ENCODE measurements around the gene UNK. TPM values are rescaled to one million over a fixed set of nuclear protein-coding genes. Genes with fewer than 3 reads are reported as not detected.

The UNK gene
- total RNA-seq, 4 donors from 2014 or later = 18.0 to 23.7 (median 20.0) TPM

DNA sequence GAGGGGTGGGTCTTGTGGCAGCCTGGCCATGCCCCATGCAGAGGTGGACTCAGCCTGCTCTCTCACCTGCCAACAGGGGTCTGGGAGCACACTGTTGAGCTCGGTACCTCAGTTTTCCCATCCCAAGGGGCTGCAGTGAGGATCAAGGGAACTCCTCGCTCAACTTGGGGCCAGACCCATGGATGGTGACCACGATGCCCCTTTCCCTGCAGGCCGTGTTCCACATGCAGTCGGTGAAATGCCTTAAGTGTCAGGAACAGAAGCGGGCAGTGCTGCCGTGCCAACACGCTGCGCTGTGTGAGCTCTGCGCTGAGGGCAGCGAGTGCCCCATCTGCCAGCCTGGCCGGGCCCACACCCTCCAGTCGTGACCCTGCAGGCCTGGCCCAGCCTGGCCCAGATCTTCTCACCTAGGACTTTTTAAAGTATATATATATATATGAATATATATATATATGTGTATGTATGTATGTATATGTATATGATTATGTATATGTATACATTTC, 39.5 kb downstream of the UNK start:
- TF ChIP-seq POLR2AphosphoS5 (IDR thresholded peaks at IDR 0.05) = no peak
- TF ChIP-seq EP300 (IDR thresholded peaks at IDR 0.05) = no peak
- TF ChIP-seq, protein P1, sequence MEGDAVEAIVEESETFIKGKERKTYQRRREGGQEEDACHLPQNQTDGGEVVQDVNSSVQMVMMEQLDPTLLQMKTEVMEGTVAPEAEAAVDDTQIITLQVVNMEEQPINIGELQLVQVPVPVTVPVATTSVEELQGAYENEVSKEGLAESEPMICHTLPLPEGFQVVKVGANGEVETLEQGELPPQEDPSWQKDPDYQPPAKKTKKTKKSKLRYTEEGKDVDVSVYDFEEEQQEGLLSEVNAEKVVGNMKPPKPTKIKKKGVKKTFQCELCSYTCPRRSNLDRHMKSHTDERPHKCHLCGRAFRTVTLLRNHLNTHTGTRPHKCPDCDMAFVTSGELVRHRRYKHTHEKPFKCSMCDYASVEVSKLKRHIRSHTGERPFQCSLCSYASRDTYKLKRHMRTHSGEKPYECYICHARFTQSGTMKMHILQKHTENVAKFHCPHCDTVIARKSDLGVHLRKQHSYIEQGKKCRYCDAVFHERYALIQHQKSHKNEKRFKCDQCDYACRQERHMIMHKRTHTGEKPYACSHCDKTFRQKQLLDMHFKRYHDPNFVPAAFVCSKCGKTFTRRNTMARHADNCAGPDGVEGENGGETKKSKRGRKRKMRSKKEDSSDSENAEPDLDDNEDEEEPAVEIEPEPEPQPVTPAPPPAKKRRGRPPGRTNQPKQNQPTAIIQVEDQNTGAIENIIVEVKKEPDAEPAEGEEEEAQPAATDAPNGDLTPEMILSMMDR (IDR thresholded peaks at IDR 0.05) = no peak
- no peak for TF ChIP-seq POLR2A (IDR thresholded peaks at IDR 0.05; ENCODE audit: low read depth)
- intact Hi-C loops (cut with DNase I) = loop anchor here (10.0 kb wide), 1 partner anchor 59 kb away; the partner anchor contains the start of gene GALK1
- Histone ChIP-seq H3K4me1 (peaks cover 26 to 45% (median 34%) of the 10 kb centered on the region in 4 donors), H3K36me3 (peaks cover 21 to 82% (median 71%) of the 10 kb centered on the region in 4 donors), H3K4me3 (no peak overlapping the region), H3K27ac (replicated peaks in 1 of 4) (peak overlapping the region in 2 of 4 donors; percentile 2 to 84), H3K27me3 (no peaks in the 10 kb centered on the region), H3K9me3 (no peaks in the 10 kb centered on the region)
- DNase-seq (ENCODE audit: extremely low spot score) = no peak
- WGBS = 87% methylated on average over 10 of the region's 13 CpGs

DNA sequence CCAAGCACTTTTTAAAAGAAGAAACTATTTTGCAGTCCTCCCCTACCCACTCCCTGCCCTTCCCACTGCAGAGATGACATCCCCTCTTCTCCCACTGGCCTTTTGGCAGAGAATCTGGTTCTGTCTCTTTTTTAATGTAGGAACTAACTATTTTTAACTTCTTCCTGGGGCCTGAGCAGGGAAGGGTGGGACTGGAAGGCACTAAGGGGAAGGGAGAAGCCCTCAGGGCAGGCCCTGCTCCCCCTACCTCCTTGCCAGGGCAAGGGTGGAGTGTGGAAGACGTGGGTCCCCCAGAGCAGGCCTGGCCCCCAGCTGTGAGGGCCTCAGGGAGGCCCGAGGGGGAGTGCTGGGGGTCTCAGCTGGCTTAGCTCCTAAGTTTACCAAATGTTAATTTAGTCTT, 40.1 kb downstream of the UNK start:
- TF ChIP-seq, protein P1 (IDR thresholded peaks at IDR 0.05) = no peak
- Histone ChIP-seq H3K4me3 (no peak overlapping the region), H3K4me1 (peaks cover 26 to 45% (median 34%) of the 10 kb centered on the region in 4 donors), H3K9me3 (no peaks in the 10 kb centered on the region), H3K36me3 (peaks cover 17 to 79% (median 66%) of the 10 kb centered on the region in 4 donors), H3K27ac (replicated peaks in 1 of 4) (peak overlapping the region; percentile 44 to 84 (median 50)), H3K27me3 (no peaks in the 10 kb centered on the region)
- intact Hi-C loops (cut with DNase I) = loop anchor here (10.0 kb wide), 1 partner anchor 60 kb away; the partner anchor contains the start of gene GALK1
- no peak for DNase-seq (ENCODE audit: extremely low spot score)
- WGBS = 60% methylated on average over 1 of the region's 2 CpGs

DNA sequence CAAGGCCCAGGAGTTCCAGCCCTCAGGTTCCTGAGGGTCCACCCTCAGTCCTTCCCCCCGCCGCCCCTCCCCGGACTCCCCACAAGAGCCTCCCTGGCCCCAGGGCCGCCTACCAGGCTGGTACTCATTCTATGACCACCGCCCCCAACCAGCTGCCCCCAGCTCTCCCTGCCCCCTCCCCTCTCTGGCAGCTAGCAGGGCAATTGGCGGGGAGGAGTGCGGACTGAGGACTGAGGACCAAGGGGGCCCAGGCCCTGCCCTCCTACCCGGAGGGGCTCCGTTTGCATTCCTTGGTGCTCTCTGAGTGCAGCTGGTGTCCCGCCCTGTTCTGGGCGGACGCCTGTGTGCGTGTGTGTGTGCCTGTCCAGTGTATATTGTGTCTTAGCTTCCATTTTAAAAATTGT, 40.5 kb downstream of the UNK start:
- no peaks in the 10 kb centered on the region for H3K9me3 ChIP-seq
- H3K36me3 ChIP-seq = peaks cover 12 to 79% (median 66%) of the 10 kb centered on the region in 4 donors
- H3K4me1 ChIP-seq = peaks cover 26 to 45% (median 34%) of the 10 kb centered on the region in 4 donors
- no peak overlapping the region for H3K4me3 ChIP-seq
- TF ChIP-seq POLR2AphosphoS5 (IDR thresholded peaks at IDR 0.05) (no peak), POLR2A (IDR thresholded peaks at IDR 0.05; ENCODE audit: low read depth) (no peak), EP300 (IDR thresholded peaks at IDR 0.05) (no peak)
- TF ChIP-seq, protein P1 (IDR thresholded peaks at IDR 0.05) = no peak
- no peak for DNase-seq (ENCODE audit: extremely low spot score)
- H3K27me3 ChIP-seq = no peaks in the 10 kb centered on the region
- peak overlapping the region; percentile 44 to 84 (median 50) for H3K27ac ChIP-seq (replicated peaks in 1 of 4)
- intact Hi-C loops (cut with DNase I) = loop anchor here (10.0 kb wide), 1 partner anchor 60 kb away; the partner anchor contains the start of gene GALK1
- 51% methylated on average over 4 of the region's 13 CpGs for WGBS

DNA sequence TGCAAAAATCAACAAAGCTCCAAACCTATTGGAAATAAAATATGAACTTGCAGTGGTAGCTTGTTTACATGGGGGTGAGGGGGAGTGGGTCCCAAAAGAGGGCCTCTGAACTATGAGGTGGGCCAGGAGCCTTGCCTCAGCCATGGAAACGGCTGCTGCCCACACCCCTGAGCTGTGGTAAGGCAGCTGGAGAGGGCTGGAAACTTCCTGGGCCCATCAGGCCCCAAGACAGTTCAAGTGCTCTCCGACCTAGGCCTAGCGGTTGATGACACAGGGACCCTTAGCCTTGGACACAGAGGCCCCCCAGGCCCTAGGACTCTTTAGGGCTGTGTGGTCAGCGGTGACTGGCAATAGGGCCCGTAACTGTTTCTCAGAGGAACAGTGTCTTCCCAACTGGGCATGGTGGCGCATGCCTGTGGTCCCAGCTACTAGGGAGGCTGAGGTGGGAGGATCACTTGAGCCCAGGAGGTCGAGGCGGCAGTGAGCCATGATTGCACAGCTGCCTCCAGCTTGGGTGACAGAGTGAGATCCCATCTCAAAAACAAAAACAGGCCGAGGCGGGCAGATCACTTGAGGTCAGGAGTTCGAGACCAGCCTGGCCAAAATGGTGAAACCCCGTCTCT, 41.3 kb downstream of the UNK start:
- Histone ChIP-seq H3K36me3 (peaks cover 5 to 79% (median 64%) of the 10 kb centered on the region in 4 donors), H3K27me3 (no peaks in the 10 kb centered on the region), H3K9me3 (no peaks in the 10 kb centered on the region), H3K4me3 (no peak overlapping the region), H3K4me1 (peaks cover 26 to 45% (median 34%) of the 10 kb centered on the region in 4 donors), H3K27ac (replicated peaks in 1 of 4) (peak overlapping the region in 3 of 4 donors; percentile 44 to 84 (median 51))
- intact Hi-C loops (cut with DNase I) = loop anchor here (10.0 kb wide), 1 partner anchor 61 kb away; the partner anchor contains the start of gene GALK1
- 83% methylated on average over 12 of the region's 12 CpGs for WGBS
- TF ChIP-seq EP300 (IDR thresholded peaks at IDR 0.05) (no peak), POLR2A (IDR thresholded peaks at IDR 0.05; ENCODE audit: low read depth) (no peak), POLR2AphosphoS5 (IDR thresholded peaks at IDR 0.05) (no peak)
- TF ChIP-seq, protein P1 (IDR thresholded peaks at IDR 0.05) = no peak
- no peak for DNase-seq (ENCODE audit: extremely low spot score)

All from esophagus muscularis mucosa (tissue), 4 donors.